Endothelial cell (in vitro differentiated cells): ENCODE measurements around the gene FAM200B. TPM values are rescaled to one million over a fixed set of nuclear protein-coding genes. Genes with fewer than 3 reads are reported as not detected.

Experiments used
- DNase-seq: peaks from one replicate; pipeline ENCODE4 v3.0.0; 2021; ENCODE audit warnings: low spot score
- H3K27ac Mint-ChIP-seq: one replicate; pipeline ENCODE4 v1.8.0; 2021; ENCODE audit warnings: mixed read lengths, inconsistent platforms; ENCODE audit not compliant: unreplicated experiment
- H3K27me3 Mint-ChIP-seq: one replicate; pipeline ENCODE4 v1.8.0; 2021; ENCODE audit warnings: mild to moderate bottlenecking, moderate library complexity, mixed read lengths, inconsistent platforms; ENCODE audit not compliant: unreplicated experiment
- H3K36me3 Mint-ChIP-seq: one replicate; pipeline ENCODE4 v1.8.0; 2021; ENCODE audit warnings: mild to moderate bottlenecking, low read depth, mixed read lengths, inconsistent platforms; ENCODE audit not compliant: unreplicated experiment
- H3K4me1 Mint-ChIP-seq: one replicate; pipeline ENCODE4 v1.8.0; 2021; ENCODE audit warnings: mild to moderate bottlenecking, mixed read lengths, inconsistent platforms; ENCODE audit not compliant: unreplicated experiment
- H3K4me3 Mint-ChIP-seq: one replicate; pipeline ENCODE4 v1.8.0; 2021; ENCODE audit warnings: mild to moderate bottlenecking, mixed read lengths, inconsistent platforms; ENCODE audit not compliant: unreplicated experiment
- H3K9me3 Mint-ChIP-seq: one replicate; pipeline ENCODE4 v1.8.0; 2021; ENCODE audit warnings: mixed read lengths, inconsistent platforms; ENCODE audit not compliant: unreplicated experiment
- long read RNA-seq: library from polyadenylated mRNA; unstranded; transcript quantifications from one replicate; pipeline ENCODE4 v2.0.0, GENCODE V29; 2020; ENCODE audit not compliant: unreplicated experiment
- total RNA-seq: library from RNA; stranded (reverse); fragmentation: NEBNext Ultra II Directional; extraction: Animal tissue kit (Norgen Biotek cat#: 25700); gene quantifications from one replicate; pipeline ENCODE4 v1.2.1, GENCODE V29; 2021; ENCODE audit not compliant: unreplicated experiment
- TF ChIP-seq, protein P1 (sequence below): fragments of 200-600 bp; sonication (generic); IDR thresholded peaks from one replicate; pipeline ENCODE4 v1.5.0; 2021; ENCODE audit warnings: antibody characterized with exemption; ENCODE audit not compliant: unreplicated experiment

The FAM200B gene
- total RNA-seq, result 22.8 TPM
- long read RNA-seq, full-length matches to known transcripts, result 15 of 18 reads
- long read RNA-seq, partial matches to known transcripts, result 0 of 18 reads
- long read RNA-seq, other reads (novel, unspliced or antisense), result 3 of 18 reads

DNA sequence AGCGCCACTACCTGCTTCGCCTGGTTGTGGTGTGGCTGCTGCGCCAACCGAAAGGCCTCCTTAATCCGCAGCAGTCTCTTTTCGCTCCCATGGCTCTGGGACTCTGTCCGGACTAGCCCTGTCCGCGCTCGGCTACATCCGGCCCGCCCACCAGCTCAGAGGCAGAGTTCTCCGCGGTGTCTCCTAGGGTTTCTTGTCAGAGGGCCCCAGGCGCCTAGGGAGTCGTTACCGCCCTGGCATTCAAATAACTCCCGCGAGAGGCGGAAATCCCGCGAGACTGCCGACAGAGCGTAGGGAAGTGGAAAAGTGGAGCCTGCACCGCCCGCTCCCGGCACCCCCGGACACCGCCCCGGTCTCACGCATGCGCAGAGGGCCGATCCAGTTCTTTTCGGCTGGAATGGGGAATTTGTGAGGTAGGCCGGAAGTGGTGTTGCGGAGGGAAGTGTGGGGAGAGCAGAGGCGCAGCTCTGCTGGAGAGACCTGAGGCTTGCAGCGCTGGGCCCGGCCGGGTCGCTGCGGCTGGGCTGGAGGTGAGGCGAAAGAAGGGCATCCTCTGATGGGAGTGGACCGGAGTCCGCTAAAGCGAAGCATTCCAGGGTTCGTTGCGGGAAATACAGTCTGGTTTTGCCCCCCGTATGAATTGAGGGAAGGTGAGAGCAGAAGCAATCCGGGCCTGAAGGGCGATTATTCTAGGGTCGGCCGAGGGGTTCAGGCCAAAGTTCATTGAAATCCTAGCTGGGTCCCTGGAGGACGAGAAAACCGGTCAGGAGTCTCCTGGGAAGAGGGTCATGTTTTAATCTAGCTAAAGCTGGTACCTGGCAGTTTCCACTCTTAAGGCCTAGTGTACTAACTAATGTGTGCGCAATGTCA is at the start of gene FAM200B:
TSS of gene FAM200B (plus strand) at position 456 of the 870 bp plus-strand sequence. CDS start 5,151 bp downstream, outside the sequence.
- Mint-ChIP-seq H3K9me3 (no peaks in the 10 kb centered on the region), H3K27ac (peak within 1 kb of the TSS; percentile 100), H3K27me3 (peaks cover 8% of the 10 kb centered on the region), H3K4me3 (peak within 1 kb of the TSS; percentile 99), H3K36me3 (peaks cover 10% of the 10 kb centered on the region), H3K4me1 (peaks cover 32% of the 10 kb centered on the region)
- TF ChIP-seq, protein P1, sequence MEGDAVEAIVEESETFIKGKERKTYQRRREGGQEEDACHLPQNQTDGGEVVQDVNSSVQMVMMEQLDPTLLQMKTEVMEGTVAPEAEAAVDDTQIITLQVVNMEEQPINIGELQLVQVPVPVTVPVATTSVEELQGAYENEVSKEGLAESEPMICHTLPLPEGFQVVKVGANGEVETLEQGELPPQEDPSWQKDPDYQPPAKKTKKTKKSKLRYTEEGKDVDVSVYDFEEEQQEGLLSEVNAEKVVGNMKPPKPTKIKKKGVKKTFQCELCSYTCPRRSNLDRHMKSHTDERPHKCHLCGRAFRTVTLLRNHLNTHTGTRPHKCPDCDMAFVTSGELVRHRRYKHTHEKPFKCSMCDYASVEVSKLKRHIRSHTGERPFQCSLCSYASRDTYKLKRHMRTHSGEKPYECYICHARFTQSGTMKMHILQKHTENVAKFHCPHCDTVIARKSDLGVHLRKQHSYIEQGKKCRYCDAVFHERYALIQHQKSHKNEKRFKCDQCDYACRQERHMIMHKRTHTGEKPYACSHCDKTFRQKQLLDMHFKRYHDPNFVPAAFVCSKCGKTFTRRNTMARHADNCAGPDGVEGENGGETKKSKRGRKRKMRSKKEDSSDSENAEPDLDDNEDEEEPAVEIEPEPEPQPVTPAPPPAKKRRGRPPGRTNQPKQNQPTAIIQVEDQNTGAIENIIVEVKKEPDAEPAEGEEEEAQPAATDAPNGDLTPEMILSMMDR, result no peak
- peak; percentile 100 for DNase-seq

DNA sequence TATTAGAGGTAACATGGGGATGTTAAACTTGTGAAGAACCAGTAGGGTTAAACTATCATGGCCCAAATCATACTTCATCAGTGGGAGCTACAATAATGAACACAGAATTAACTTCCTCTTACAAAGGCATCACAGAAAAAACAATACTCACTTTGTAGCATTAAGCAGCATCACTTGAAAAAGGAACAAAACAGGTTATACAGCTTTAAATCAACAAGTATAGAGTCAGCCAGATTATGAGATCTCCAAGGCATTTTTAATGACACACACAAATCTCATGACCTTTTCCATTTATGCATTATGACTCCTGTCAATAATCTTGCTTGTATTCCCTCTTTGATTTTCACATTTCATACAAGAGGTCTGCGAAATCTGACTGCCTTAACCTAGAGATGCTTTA is 44.8 kb upstream of the FAM200B start:
- no peaks in the 10 kb centered on the region for H3K9me3 Mint-ChIP-seq
- H3K36me3 Mint-ChIP-seq, result peaks cover 21% of the 10 kb centered on the region
- TF ChIP-seq, protein P1, result no peak
- no peak overlapping the region for H3K4me3 Mint-ChIP-seq
- H3K27ac Mint-ChIP-seq, result no peak overlapping the region
- H3K4me1 Mint-ChIP-seq, result no peaks in the 10 kb centered on the region
- H3K27me3 Mint-ChIP-seq, result no peaks in the 10 kb centered on the region
- no peak for DNase-seq

DNA sequence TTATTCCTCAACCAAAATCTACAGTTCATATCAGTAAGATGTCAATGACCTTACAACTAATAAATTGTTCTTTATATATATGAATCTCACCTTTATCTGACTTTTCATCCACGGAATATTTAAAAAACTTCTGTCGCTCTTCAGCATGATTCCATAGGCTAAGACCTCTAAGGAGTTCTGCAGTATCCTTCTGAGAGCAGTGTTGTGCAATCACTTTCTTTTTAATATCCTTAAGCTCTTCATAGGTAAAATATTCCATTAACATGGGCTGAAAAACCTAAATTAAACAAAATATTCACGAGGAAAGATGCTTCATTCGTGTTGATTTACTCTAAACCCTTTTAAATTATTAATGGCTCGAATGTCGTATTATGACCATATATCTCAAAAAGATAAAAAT is 43.2 kb upstream of the FAM200B start:
- Mint-ChIP-seq H3K36me3 (peaks cover 7% of the 10 kb centered on the region), H3K27ac (no peak overlapping the region), H3K4me1 (no peaks in the 10 kb centered on the region), H3K27me3 (no peaks in the 10 kb centered on the region), H3K4me3 (no peak overlapping the region), H3K9me3 (no peaks in the 10 kb centered on the region)
- DNase-seq, result no peak
- TF ChIP-seq, protein P1, result no peak

DNA sequence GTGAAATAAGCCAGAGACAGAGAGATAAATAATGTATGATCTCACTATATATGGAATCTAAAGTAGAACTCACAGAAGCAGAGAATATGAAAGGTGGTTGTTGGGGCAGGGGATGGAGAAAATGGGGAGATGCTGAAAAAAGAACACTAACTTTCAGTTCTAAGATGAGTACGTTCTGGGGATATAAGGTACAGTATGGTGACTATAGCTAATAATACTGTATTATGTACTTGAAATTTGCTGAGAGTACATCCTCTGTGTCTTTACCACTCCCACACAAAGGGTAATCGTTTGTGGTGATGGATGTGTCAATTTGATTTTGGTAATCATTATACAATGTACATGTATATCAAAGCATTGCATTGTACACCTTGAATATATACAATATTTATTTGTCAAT is 33.0 kb upstream of the FAM200B start:
- H3K4me1 Mint-ChIP-seq, result peaks cover 16% of the 10 kb centered on the region
- H3K27me3 Mint-ChIP-seq, result no peaks in the 10 kb centered on the region
- TF ChIP-seq, protein P1, result no peak
- H3K4me3 Mint-ChIP-seq, result no peak overlapping the region
- DNase-seq, result no peak
- no peak overlapping the region for H3K27ac Mint-ChIP-seq
- no peaks in the 10 kb centered on the region for H3K36me3 Mint-ChIP-seq
- H3K9me3 Mint-ChIP-seq, result no peaks in the 10 kb centered on the region
